Measurements from ENCODE around the gene NLRC5. TPM values are rescaled to one million over a fixed set of nuclear protein-coding genes. Genes with fewer than 3 reads are reported as not detected.
"Not testable (repeated sequence)": the region's sequence is repeated elsewhere in the genome, so short reads cannot be mapped to it uniquely, and the experiment has no call there.

Gene NLRC5
- total RNA-seq, 6 experiments from 2014 or later: 18.2 to 26.2 (median 21.7) TPM

GRCh38 chr16:57107321-57107922, 118.1 kb downstream of the NLRC5 start:
- Mint-ChIP-seq H3K27me3 (ENCODE audit: insufficient read depth) (peaks cover 2% of the 10 kb centered on the region; the same call in 1 of the 2 replicates), H3K36me3 (ENCODE audit: low read depth) (no peaks in the 10 kb centered on the region), H3K4me1 (ENCODE audit: low read depth) (peaks cover 23% of the 10 kb centered on the region), H3K27ac (no peak overlapping the region), H3K4me3 (no peak overlapping the region), H3K9me3 (no peaks in the 10 kb centered on the region)
- no peak for TF ChIP-seq CTCF (IDR thresholded peaks at IDR 0.05)
- DNase-seq: no peak

GRCh38 chr16:57108432-57108831, 119.1 kb downstream of the NLRC5 start:
- Mint-ChIP-seq H3K4me1 (ENCODE audit: low read depth) (peaks cover 33% of the 10 kb centered on the region), H3K36me3 (ENCODE audit: low read depth) (no peaks in the 10 kb centered on the region), H3K9me3 (no peaks in the 10 kb centered on the region), H3K4me3 (no peak overlapping the region), H3K27ac (no peak overlapping the region), H3K27me3 (ENCODE audit: insufficient read depth) (no peaks in the 10 kb centered on the region; the same call in 1 of the 2 replicates)
- no peak for DNase-seq
- no peak for TF ChIP-seq CTCF (IDR thresholded peaks at IDR 0.05)

GRCh38 chr16:57109259-57110105, 120.1 kb downstream of the NLRC5 start:
- not testable (repeated sequence) for H3K36me3 Mint-ChIP-seq (ENCODE audit: low read depth); H3K27ac Mint-ChIP-seq; DNase-seq; H3K4me3 Mint-ChIP-seq; H3K27me3 Mint-ChIP-seq (ENCODE audit: insufficient read depth); H3K9me3 Mint-ChIP-seq
- peaks cover 30% of the 10 kb centered on the region for H3K4me1 Mint-ChIP-seq (ENCODE audit: low read depth)

- TF ChIP-seq CTCF (IDR thresholded peaks at IDR 0.05): no peak
- Mint-ChIP-seq H3K36me3 (ENCODE audit: low read depth) (no peaks in the 10 kb centered on the region), H3K4me3 (no peak overlapping the region), H3K27me3 (ENCODE audit: insufficient read depth) (no peaks in the 10 kb centered on the region), H3K9me3 (no peaks in the 10 kb centered on the region), H3K27ac (no peak overlapping the region), H3K4me1 (ENCODE audit: low read depth) (peaks cover 23% of the 10 kb centered on the region)
- no peak for DNase-seq
Observed at GRCh38 chr16:57110937-57111336, 121.6 kb downstream of the NLRC5 start.

GRCh38 chr16:57111420-57111819, 122.1 kb downstream of the NLRC5 start:
- peaks cover 20% of the 10 kb centered on the region for H3K4me1 Mint-ChIP-seq (ENCODE audit: low read depth)
- no peaks in the 10 kb centered on the region for H3K27me3 Mint-ChIP-seq (ENCODE audit: insufficient read depth)
- no peak overlapping the region for H3K27ac Mint-ChIP-seq
- no peaks in the 10 kb centered on the region for H3K36me3 Mint-ChIP-seq (ENCODE audit: low read depth)
- H3K4me3 Mint-ChIP-seq: no peak overlapping the region
- DNase-seq: no peak
- no peaks in the 10 kb centered on the region for H3K9me3 Mint-ChIP-seq
- no peak for TF ChIP-seq CTCF (IDR thresholded peaks at IDR 0.05)

- H3K27ac Mint-ChIP-seq: no peak overlapping the region
- no peak for DNase-seq
- H3K36me3 Mint-ChIP-seq (ENCODE audit: low read depth): no peaks in the 10 kb centered on the region
- H3K4me1 Mint-ChIP-seq (ENCODE audit: low read depth): peaks cover 16% of the 10 kb centered on the region
- H3K4me3 Mint-ChIP-seq: no peak overlapping the region
- no peak for TF ChIP-seq CTCF (IDR thresholded peaks at IDR 0.05)
- H3K9me3 Mint-ChIP-seq: no peaks in the 10 kb centered on the region
- no peaks in the 10 kb centered on the region for H3K27me3 Mint-ChIP-seq (ENCODE audit: insufficient read depth)
Observed at GRCh38 chr16:57112403-57113041, 123.2 kb downstream of the NLRC5 start.

All from HFFc6 (cell line).